GM23338 (cell line): ENCODE data around the gene DYRK1A. TPM values are rescaled to one million over a fixed set of nuclear protein-coding genes. Genes with fewer than 3 reads are reported as not detected.

Experiments
- ATAC-seq: fragments of 200-7000 bp; cut with Tn5 transposase; 3 replicates; pipeline ENCODE4 v1.9.1; 2020
- DNase-seq: peaks from one replicate; pipeline ENCODE4 v3.0.0-alpha.2; 2015; ENCODE audit warnings: low spot score
- H2AFZ ChIP-seq: fragments of 200-600 bp; sonication (generic); 2 replicates; pipeline ENCODE4 v1.8.0; 2016; ENCODE audit warnings: antibody characterized with exemption, mild to moderate bottlenecking, moderate library complexity
- H3F3A ChIP-seq: fragments of 200-600 bp; sonication (generic); replicated peaks from 2 replicates; pipeline ENCODE4 v1.8.0; 2017; ENCODE audit warnings: antibody characterized with exemption, mixed run types, low read depth
- H3K27ac ChIP-seq: fragments of 200-600 bp; sonication (generic); 2 replicates; pipeline ENCODE4 v1.6.1; 2016; ENCODE audit warnings: low read depth
- H3K27me3 ChIP-seq: fragments of 200-600 bp; sonication (generic); 2 replicates; pipeline ENCODE4 v1.8.0; 2016; ENCODE audit warnings: mild to moderate bottlenecking, mixed run types, moderate library complexity; ENCODE audit not compliant: insufficient read depth
- H3K36me3 ChIP-seq: fragments of 200-600 bp; sonication (generic); 2 replicates; pipeline ENCODE4 v1.8.0; 2016; ENCODE audit warnings: mild to moderate bottlenecking; ENCODE audit not compliant: insufficient read depth
- H3K4me1 ChIP-seq: fragments of 200-600 bp; sonication (generic); 2 replicates; pipeline ENCODE4 v1.8.0; 2016; ENCODE audit warnings: mild to moderate bottlenecking, moderate library complexity; ENCODE audit not compliant: insufficient read depth
- H3K4me2 ChIP-seq: fragments of 200-600 bp; sonication (generic); 2 replicates; pipeline ENCODE4 v1.7.1; 2017; ENCODE audit warnings: mixed run types
- H3K4me3 ChIP-seq: fragments of 200-600 bp; sonication (generic); 2 replicates; pipeline ENCODE4 v1.6.1; 2016; ENCODE audit warnings: mixed run types
- H3K79me2 ChIP-seq: fragments of 200-600 bp; sonication (generic); replicated peaks from 2 replicates; pipeline ENCODE4 v1.8.0; 2017; ENCODE audit warnings: mild to moderate bottlenecking; ENCODE audit not compliant: insufficient read depth
- H3K9me2 ChIP-seq: fragments of 200-600 bp; sonication (generic); 2 replicates; pipeline ENCODE4 v1.8.0; 2017; ENCODE audit not compliant: insufficient read depth
- H4K20me1 ChIP-seq: fragments of 200-600 bp; sonication (generic); replicated peaks from 2 replicates; pipeline ENCODE4 v1.8.0; 2017; ENCODE audit warnings: mild to moderate bottlenecking; ENCODE audit not compliant: insufficient read depth
- H3K27ac Mint-ChIP-seq: 2 replicates; pipeline ENCODE4 v1.8.0; 2020; ENCODE audit warnings: inconsistent platforms, mild to moderate bottlenecking, moderate library complexity, mixed read lengths
- H3K27me3 Mint-ChIP-seq: 3 replicates; pipeline ENCODE4 v1.8.0; 2022; ENCODE audit warnings: low read depth, mild to moderate bottlenecking, moderate library complexity, mixed read lengths, inconsistent platforms; ENCODE audit not compliant: insufficient read depth, poor library complexity
- H3K36me3 Mint-ChIP-seq: 3 replicates; pipeline ENCODE4 v1.8.0; 2021; ENCODE audit warnings: low read depth, mild to moderate bottlenecking, inconsistent platforms, moderate library complexity, mixed read lengths
- H3K4me1 Mint-ChIP-seq: 3 replicates; pipeline ENCODE4 v1.8.0; 2020; ENCODE audit warnings: mild to moderate bottlenecking, inconsistent platforms, mixed read lengths
- H3K4me3 Mint-ChIP-seq: 3 replicates; pipeline ENCODE4 v1.8.0; 2021; ENCODE audit warnings: moderate library complexity, mild to moderate bottlenecking, inconsistent platforms, mixed read lengths
- H3K9me3 Mint-ChIP-seq: 3 replicates; pipeline ENCODE4 v1.8.0; 2020; ENCODE audit warnings: moderate library complexity, mild to moderate bottlenecking, inconsistent platforms, mixed read lengths
- CREB1 ChIP-seq: fragments of 250-450 bp; sonication (Bioruptor Pico); IDR thresholded peaks from 2 replicates; pipeline ENCODE4 v1.5.0; 2020; ENCODE audit warnings: low read depth, mild to moderate bottlenecking, moderate library complexity
- EZH2 ChIP-seq: fragments of 200-600 bp; sonication (generic); IDR thresholded peaks from one replicate; pipeline ENCODE4 v1.8.0; 2017; ENCODE audit warnings: antibody characterized with exemption, mild to moderate bottlenecking, low read depth; ENCODE audit not compliant: unreplicated experiment
- EZH2phosphoT487 ChIP-seq: fragments of 200-600 bp; sonication (generic); IDR thresholded peaks from one replicate; pipeline ENCODE4 v1.8.1; 2018; ENCODE audit warnings: antibody characterized with exemption; ENCODE audit not compliant: unreplicated experiment
- JUNB ChIP-seq: IDR thresholded peaks from one replicate; pipeline ENCODE4 v1.6.1; 2016; ENCODE audit warnings: antibody characterized with exemption; ENCODE audit not compliant: unreplicated experiment
- NANOG ChIP-seq: IDR thresholded peaks from 2 replicates; pipeline ENCODE4 v1.6.1; 2016; ENCODE audit warnings: antibody characterized with exemption, borderline replicate concordance
- POLR2AphosphoS5 ChIP-seq: IDR thresholded peaks from 2 replicates; pipeline ENCODE4 v1.6.1; 2016; ENCODE audit warnings: antibody characterized with exemption, low read depth
- ZNF114 ChIP-seq: fragments of 250-450 bp; sonication (Bioruptor Pico); IDR thresholded peaks from 2 replicates; pipeline ENCODE4 v1.5.0; 2020; ENCODE audit warnings: mild to moderate bottlenecking, moderate library complexity
- ZNF331 ChIP-seq: fragments of 250-450 bp; sonication (Bioruptor Pico); IDR thresholded peaks from 2 replicates; pipeline ENCODE4 v1.5.0; 2020; ENCODE audit warnings: low read depth, mild to moderate bottlenecking, moderate library complexity
- ZNF462 ChIP-seq: fragments of 250-450 bp; sonication (Bioruptor Pico); IDR thresholded peaks from 2 replicates; pipeline ENCODE4 v1.5.0; 2020; ENCODE audit warnings: mild to moderate bottlenecking, moderate library complexity
- polyA plus RNA-seq: library from polyadenylated mRNA; unstranded; fragments of >200 nt; fragmentation: Nextera tagmentation; extraction: Ambion mirVana; gene quantifications from 2 replicates; pipeline ENCODE4 v1.2.1, GENCODE V29; 2016
- total RNA-seq: library from RNA; depleted of rRNA; stranded (reverse); fragments of >200 nt; shearing (Covaris generic); gene quantifications from 2 replicates; pipeline ENCODE4 v1.2.3, GENCODE V29; 2014
- TF ChIP-seq, protein P1 (sequence below), 2 experiments: fragments of 200-600 bp in 1 of 2; sonication (generic) in 1 of 2; conservative IDR thresholded peaks; 2 replicates each; pipeline versions ENCODE4 v1.5.1 to v1.6.1; 2016 to 2017; ENCODE audit warnings: antibody characterized with exemption in 2 of 2, low read depth in 2 of 2, mild to moderate bottlenecking in 2 of 2, moderate library complexity in 1 of 2
- TF ChIP-seq, protein P2 (sequence below): IDR thresholded peaks from 2 replicates; pipeline ENCODE4 v1.6.1; 2016; ENCODE audit warnings: antibody characterized with exemption

DYRK1A gene
- total and polyA plus RNA-seq, 2 experiments from 2014 or later, result 10.3 to 84.7 TPM

DNA sequence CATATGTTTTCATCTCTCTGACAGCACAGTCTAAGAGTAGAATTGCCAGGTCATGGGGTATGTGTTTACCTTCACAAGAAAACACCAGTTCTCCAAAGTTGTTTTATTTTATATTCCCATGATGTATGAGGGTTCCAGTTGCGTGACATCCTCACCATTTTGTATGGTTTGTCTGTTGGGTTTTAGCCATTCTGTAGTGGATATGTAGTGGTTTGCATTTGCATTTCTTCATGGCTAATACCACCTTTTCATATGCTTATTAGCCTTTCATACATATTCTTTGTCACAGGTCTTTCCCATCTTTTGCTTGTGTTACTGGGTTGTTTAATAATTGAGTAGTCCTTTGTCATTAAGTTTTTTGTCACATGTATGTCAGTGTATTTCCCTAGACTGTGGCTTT lies 132.1 kb downstream of the DYRK1A start:
- Histone ChIP-seq H3K4me1 (peaks cover 32% of the 10 kb centered on the region), H2AFZ (no peak overlapping the region), H3K4me2 (peak overlapping the region; percentile 7), H3K27me3 (no peaks in the 10 kb centered on the region), H3K79me2 (peaks cover 44% of the 10 kb centered on the region), H4K20me1 (no peaks in the 10 kb centered on the region), H3K36me3 (no peaks in the 10 kb centered on the region), H3K4me3 (0 out of 2 replicates have a peak overlapping the region, but pooled peaks have one; percentile 11), H3F3A (no peaks in the 10 kb centered on the region), H3K9me2 (no peaks in the 10 kb centered on the region), H3K27ac (0 out of 2 replicates have a peak overlapping the region, but pooled peaks have one; percentile 2)
- peak; percentile 25 for DNase-seq
- peaks cover 2% of the 10 kb centered on the region for H3K27me3 Mint-ChIP-seq
- H3K36me3 Mint-ChIP-seq, result peaks cover 34% of the 10 kb centered on the region
- H3K4me1 Mint-ChIP-seq, result peaks cover 56% of the 10 kb centered on the region
- TF ChIP-seq, protein P1, sequence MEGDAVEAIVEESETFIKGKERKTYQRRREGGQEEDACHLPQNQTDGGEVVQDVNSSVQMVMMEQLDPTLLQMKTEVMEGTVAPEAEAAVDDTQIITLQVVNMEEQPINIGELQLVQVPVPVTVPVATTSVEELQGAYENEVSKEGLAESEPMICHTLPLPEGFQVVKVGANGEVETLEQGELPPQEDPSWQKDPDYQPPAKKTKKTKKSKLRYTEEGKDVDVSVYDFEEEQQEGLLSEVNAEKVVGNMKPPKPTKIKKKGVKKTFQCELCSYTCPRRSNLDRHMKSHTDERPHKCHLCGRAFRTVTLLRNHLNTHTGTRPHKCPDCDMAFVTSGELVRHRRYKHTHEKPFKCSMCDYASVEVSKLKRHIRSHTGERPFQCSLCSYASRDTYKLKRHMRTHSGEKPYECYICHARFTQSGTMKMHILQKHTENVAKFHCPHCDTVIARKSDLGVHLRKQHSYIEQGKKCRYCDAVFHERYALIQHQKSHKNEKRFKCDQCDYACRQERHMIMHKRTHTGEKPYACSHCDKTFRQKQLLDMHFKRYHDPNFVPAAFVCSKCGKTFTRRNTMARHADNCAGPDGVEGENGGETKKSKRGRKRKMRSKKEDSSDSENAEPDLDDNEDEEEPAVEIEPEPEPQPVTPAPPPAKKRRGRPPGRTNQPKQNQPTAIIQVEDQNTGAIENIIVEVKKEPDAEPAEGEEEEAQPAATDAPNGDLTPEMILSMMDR (conservative IDR thresholded peaks at IDR 0.05; ENCODE audit: low read depth in 2 of 2), result no peak
- TF ChIP-seq, protein P2, sequence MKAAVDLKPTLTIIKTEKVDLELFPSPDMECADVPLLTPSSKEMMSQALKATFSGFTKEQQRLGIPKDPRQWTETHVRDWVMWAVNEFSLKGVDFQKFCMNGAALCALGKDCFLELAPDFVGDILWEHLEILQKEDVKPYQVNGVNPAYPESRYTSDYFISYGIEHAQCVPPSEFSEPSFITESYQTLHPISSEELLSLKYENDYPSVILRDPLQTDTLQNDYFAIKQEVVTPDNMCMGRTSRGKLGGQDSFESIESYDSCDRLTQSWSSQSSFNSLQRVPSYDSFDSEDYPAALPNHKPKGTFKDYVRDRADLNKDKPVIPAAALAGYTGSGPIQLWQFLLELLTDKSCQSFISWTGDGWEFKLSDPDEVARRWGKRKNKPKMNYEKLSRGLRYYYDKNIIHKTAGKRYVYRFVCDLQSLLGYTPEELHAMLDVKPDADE, result no peak
- no peak for TF ChIP-seq ZNF331 (CRISPR knock-in tag)
- 0 out of 2 replicates have a peak, but pooled peaks have one; percentile 53 for TF ChIP-seq NANOG
- TF ChIP-seq JUNB, result no peak
- TF ChIP-seq ZNF114 (CRISPR knock-in tag), result no peak
- TF ChIP-seq CREB1 (CRISPR knock-in tag), result no peak
- TF ChIP-seq POLR2AphosphoS5, result no peak
- TF ChIP-seq EZH2, result no peak
- peak overlapping the region; percentile 39; the same call in 2 of the 3 replicates for H3K4me3 Mint-ChIP-seq
- H3K9me3 Mint-ChIP-seq, result no peaks in the 10 kb centered on the region
- peak overlapping the region; percentile 84 for H3K27ac Mint-ChIP-seq
- ATAC-seq, result peak; percentile 56

DNA sequence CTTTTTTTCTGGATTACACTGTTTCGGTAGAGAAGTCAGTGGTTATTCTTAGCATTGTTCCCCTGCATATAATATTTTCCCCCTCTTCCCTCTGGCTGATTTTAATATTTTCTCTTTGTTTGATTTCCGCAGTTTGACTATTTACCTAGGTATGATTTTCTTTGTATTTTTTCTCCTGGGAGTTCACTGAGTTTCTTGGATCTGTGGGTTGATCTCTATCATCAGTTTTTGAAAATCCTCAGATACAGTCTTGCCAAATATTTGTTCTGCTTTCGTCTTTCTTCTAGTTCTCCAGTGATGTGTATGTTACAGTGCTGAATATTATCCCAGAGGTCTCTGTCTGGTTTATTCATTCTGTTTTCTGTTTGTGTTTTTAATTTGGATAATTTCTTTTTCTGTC lies 136.4 kb downstream of the DYRK1A start:
- Mint-ChIP-seq H3K4me3 (no peak overlapping the region), H3K4me1 (peaks cover 49% of the 10 kb centered on the region), H3K36me3 (peaks cover 31% of the 10 kb centered on the region), H3K9me3 (no peaks in the 10 kb centered on the region; the same call in 2 of the 3 replicates), H3K27ac (peak overlapping the region; percentile 43), H3K27me3 (no peaks in the 10 kb centered on the region)
- H3K9me2 ChIP-seq, result no peaks in the 10 kb centered on the region
- DNase-seq, result no peak
- no peaks in the 10 kb centered on the region for H3F3A ChIP-seq
- no peak overlapping the region for H3K27ac ChIP-seq
- H3K79me2 ChIP-seq, result peaks cover 46% of the 10 kb centered on the region
- no peaks in the 10 kb centered on the region for H3K27me3 ChIP-seq
- ATAC-seq, result no peak
- no peak overlapping the region for H2AFZ ChIP-seq
- no peak overlapping the region for H3K4me3 ChIP-seq
- peaks cover 18% of the 10 kb centered on the region for H3K36me3 ChIP-seq
- peaks cover 22% of the 10 kb centered on the region for H3K4me1 ChIP-seq
- no peaks in the 10 kb centered on the region for H4K20me1 ChIP-seq
- H3K4me2 ChIP-seq, result no peak overlapping the region
- TF ChIP-seq, protein P2, result no peak
- no peak for TF ChIP-seq CREB1 (CRISPR knock-in tag)
- no peak for TF ChIP-seq JUNB
- TF ChIP-seq ZNF462 (CRISPR knock-in tag), result no peak
- no peak for TF ChIP-seq EZH2phosphoT487
